AG09309 (cell line): Measurements from ENCODE around the gene SLC24A3.

Experiments used
- DNase-seq: peaks from one replicate; pipeline ENCODE4 v3.0.0-alpha.2; 2010; ENCODE audit warnings: low read depth
- H3K4me3 ChIP-seq: 2 replicates; pipeline ENCODE4 v1.5.1; 2011; ENCODE audit warnings: mild to moderate bottlenecking, low read depth, low read length, moderate library complexity; ENCODE audit not compliant: control insufficient read depth
- TF ChIP-seq, protein P1 (sequence below): IDR thresholded peaks from 2 replicates; pipeline ENCODE4 v1.5.1; 2011; ENCODE audit warnings: mild to moderate bottlenecking, low read depth, low read length, inconsistent platforms; ENCODE audit not compliant: insufficient read depth, control insufficient read depth; ENCODE audit errors: missing control alignments

The SLC24A3 gene

DNA sequence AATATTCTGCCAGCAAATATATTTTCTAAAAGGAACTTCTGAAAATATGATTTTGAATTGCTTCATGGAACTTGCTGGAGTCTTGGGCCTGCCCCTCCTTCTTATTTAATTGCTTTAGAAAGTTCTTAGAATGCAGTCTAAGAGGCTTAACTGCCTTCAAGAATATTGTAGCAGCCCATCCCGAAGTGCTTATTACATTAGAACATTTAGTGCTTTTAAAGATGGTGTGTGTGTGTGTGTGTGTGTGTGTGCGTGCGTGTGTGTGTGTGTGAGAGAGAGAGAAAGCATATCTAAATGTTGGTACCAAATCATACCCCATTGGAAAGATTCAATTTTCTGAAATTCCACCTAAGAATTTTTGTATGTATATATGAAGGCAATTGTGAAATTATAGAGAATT, 193.5 kb downstream of the SLC24A3 start:
- no peak overlapping the region for H3K4me3 ChIP-seq
- DNase-seq, result no peak
- TF ChIP-seq, protein P1, sequence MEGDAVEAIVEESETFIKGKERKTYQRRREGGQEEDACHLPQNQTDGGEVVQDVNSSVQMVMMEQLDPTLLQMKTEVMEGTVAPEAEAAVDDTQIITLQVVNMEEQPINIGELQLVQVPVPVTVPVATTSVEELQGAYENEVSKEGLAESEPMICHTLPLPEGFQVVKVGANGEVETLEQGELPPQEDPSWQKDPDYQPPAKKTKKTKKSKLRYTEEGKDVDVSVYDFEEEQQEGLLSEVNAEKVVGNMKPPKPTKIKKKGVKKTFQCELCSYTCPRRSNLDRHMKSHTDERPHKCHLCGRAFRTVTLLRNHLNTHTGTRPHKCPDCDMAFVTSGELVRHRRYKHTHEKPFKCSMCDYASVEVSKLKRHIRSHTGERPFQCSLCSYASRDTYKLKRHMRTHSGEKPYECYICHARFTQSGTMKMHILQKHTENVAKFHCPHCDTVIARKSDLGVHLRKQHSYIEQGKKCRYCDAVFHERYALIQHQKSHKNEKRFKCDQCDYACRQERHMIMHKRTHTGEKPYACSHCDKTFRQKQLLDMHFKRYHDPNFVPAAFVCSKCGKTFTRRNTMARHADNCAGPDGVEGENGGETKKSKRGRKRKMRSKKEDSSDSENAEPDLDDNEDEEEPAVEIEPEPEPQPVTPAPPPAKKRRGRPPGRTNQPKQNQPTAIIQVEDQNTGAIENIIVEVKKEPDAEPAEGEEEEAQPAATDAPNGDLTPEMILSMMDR, result no peak

DNA sequence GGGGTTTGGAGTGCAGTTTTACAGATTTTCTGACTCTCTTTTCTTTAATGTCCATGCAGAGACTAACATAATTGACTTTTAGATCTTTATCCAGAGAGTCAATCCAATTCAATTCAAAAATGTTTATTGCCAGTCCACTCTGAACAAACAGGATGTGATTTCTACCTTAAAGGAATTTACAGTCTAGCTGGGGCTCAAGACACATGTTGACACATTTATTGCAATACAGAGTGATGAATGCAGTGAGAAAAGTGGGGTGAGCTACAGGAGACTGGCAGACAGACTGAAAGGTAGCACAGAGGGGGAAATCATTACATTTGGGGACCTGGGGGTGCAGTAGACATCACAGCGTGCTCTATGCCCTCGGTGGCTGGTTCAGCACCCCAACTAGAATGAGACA, 193.9 kb downstream of the SLC24A3 start:
- no peak for DNase-seq
- TF ChIP-seq, protein P1, result no peak
- H3K4me3 ChIP-seq, result no peak overlapping the region

DNA sequence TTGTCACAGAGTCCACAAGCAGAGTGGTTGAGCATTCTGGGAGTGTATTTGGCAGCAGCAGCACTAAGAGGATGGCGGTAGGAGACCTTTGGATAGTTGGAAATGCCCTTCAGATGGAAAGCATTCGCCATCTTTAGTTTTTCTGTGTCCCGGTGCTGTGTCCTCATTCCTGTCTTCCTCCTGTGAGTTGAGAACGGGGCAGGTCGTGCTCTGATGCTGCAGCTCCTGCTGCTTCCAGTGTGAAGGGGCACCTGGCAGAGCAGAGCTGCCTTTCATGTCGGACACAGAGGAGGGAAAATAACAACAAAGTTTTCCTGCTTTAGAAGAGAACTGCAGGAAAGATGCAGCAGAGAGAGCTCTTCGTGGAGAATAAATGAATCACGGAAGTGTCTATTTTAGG, 194.8 kb downstream of the SLC24A3 start:
- no peak overlapping the region for H3K4me3 ChIP-seq
- TF ChIP-seq, protein P1, result no peak
- DNase-seq, result no peak

DNA sequence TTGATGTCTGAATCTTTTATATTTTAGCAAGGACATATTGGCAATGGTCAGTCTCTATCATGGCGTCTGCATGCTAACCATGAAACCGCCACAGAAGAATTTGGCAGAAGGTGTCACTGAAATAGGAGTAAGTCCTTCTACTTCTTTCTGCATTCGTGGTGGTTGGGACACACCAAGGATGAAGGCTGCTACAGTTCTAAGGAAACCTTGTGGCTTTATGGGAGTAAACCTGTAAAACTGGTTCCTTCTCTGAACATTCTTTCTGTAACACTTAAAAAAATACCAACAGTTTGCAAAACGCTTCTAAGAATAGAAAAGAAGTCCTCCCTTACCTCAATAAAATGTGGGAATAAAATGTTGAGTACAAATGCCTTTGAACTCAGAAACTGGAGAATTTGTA, 195.3 kb downstream of the SLC24A3 start:
- TF ChIP-seq, protein P1, result no peak
- peak; percentile 27 for DNase-seq
- H3K4me3 ChIP-seq, result no peak overlapping the region

DNA sequence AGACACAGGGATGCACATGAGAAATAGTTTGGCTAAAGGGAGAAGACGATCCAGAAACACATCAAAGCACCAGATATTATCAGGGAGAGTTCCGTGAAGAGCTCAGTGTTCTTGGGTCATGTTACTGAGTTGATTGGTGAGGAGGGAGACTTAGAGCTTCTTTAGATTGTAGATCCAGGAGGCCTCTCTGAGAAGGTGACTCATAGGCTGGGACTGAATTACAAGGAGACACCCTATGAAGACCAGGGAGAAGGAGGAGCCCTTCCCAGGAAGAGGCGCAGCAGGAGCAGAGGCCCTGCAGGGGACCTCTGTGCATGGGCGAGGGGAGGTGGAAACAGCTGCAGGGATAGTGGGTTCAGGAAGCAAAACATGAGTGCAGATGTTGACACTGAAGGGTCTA, 196.5 kb downstream of the SLC24A3 start:
- H3K4me3 ChIP-seq, result no peak overlapping the region
- TF ChIP-seq, protein P1, result no peak
- no peak for DNase-seq

DNA sequence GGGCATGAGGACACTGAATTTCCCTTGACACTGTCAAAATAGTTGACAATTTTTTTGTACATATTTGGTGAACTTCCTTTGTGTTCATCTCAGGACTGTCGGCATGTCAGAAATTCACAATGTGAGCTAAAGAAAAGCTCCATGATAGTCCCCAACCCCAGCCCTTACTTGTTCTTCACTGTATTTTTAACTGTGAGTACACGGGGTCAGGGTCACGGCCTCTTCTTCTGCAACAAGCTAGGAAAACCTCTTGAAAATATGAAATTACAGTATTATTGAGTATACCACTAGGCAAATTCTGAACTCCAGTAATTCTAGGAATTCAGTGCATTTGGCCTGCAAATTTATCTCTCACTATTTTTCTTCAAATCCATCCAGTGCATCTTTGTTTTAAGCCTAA, 199.4 kb downstream of the SLC24A3 start:
- no peak overlapping the region for H3K4me3 ChIP-seq
- DNase-seq, result no peak
- TF ChIP-seq, protein P1, result no peak

DNA sequence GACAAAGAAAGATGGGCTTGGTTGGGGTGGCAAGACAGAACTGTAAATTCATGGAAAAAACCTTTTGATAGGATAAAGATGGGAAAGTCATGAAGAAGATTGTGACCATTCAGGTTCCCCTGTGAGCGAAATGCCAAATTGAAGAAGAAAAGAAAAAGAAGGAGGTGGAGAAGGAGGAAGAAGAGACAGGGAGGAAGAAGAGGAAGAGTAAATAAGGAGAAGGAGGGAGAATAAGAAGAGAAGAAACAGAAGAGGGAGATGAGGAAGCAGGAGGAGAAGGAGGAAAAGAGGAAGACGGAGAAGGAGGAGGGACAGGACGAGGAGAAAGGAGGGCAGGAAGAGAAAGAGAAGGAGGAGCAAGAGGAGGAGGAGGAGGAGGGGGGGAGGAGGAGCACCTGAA, 199.8 kb downstream of the SLC24A3 start:
- no peak overlapping the region for H3K4me3 ChIP-seq
- DNase-seq, result no peak

More for the DNA sequence above, 199.8 kb downstream of the SLC24A3 start:
- TF ChIP-seq, protein P1, result no peak
